Vagina (tissue), 2 donors: ENCODE results near the gene KRT5. TPM values are rescaled to one million over a fixed set of nuclear protein-coding genes. Genes with fewer than 3 reads are reported as not detected.

Experiments
- DNase-seq, 2 donors: peaks; one replicate each; pipeline ENCODE4 v3.0.0-alpha.2; 2017; ENCODE audit errors: extremely low spot score in 2 of 2
- H3K27ac ChIP-seq: fragments of 200-600 bp; sonication (generic); one replicate; pipeline ENCODE4 v1.5.1; 2019
- H3K27me3 ChIP-seq: fragments of 200-600 bp; sonication (generic); one replicate; pipeline ENCODE4 v1.5.1; 2019
- H3K36me3 ChIP-seq, 2 donors: fragments of 200-600 bp; sonication (generic); one replicate each; pipeline ENCODE4 v1.5.1; 2017 to 2019
- H3K4me1 ChIP-seq: fragments of 200-600 bp; sonication (generic); one replicate; pipeline ENCODE4 v1.5.1; 2019
- H3K4me3 ChIP-seq, 2 donors: fragments of 200-600 bp; sonication (generic); 1 replicate in 1 of 2; 2 replicates in 1 of 2; pipeline ENCODE4 v1.5.1; 2016 to 2019
- H3K9me3 ChIP-seq: fragments of 200-600 bp; sonication (generic); one replicate; pipeline ENCODE4 v1.5.1; 2019
- POLR2A ChIP-seq, 2 donors: fragments of 450-650 bp; IDR thresholded peaks; one replicate each; pipeline ENCODE4 v1.6.1; 2017; ENCODE audit warnings: antibody characterized with exemption in 2 of 2, mild to moderate bottlenecking in 2 of 2, moderate library complexity in 2 of 2
- POLR2AphosphoS5 ChIP-seq, 2 donors: sonication (generic); formaldehyde crosslinking; IDR thresholded peaks; one replicate each; pipeline ENCODE4 v1.9.0; 2017; ENCODE audit warnings: antibody characterized with exemption in 2 of 2, mild to moderate bottlenecking in 2 of 2, low read depth in 1 of 2; ENCODE audit not compliant: insufficient read depth in 1 of 2
- intact Hi-C: fragments of 100-400 bp; cut with DNase I; formaldehyde crosslinking; loops from one replicate; pipeline ENCODE4 v1.15.1; 2023
- total RNA-seq: library from RNA; depleted of rRNA; stranded (reverse); fragments of >200 nt; gene quantifications from one replicate; pipeline ENCODE4 v1.2.3, GENCODE V29; 2016
- TF ChIP-seq, protein P1 (sequence below), 3 experiments: fragments of 450-650 bp in 2 of 3; fragments of 200-600 bp in 1 of 3; sonication (generic) in 1 of 3; IDR thresholded peaks; one replicate each; pipeline ENCODE4 v1.5.1; 2017 to 2019; ENCODE audit warnings: antibody characterized with exemption in 3 of 3, mild to moderate bottlenecking in 2 of 3, moderate library complexity in 2 of 3

The KRT5 gene
- total RNA-seq, 1 donor from 2014 or later = 4,247 TPM

DNA sequence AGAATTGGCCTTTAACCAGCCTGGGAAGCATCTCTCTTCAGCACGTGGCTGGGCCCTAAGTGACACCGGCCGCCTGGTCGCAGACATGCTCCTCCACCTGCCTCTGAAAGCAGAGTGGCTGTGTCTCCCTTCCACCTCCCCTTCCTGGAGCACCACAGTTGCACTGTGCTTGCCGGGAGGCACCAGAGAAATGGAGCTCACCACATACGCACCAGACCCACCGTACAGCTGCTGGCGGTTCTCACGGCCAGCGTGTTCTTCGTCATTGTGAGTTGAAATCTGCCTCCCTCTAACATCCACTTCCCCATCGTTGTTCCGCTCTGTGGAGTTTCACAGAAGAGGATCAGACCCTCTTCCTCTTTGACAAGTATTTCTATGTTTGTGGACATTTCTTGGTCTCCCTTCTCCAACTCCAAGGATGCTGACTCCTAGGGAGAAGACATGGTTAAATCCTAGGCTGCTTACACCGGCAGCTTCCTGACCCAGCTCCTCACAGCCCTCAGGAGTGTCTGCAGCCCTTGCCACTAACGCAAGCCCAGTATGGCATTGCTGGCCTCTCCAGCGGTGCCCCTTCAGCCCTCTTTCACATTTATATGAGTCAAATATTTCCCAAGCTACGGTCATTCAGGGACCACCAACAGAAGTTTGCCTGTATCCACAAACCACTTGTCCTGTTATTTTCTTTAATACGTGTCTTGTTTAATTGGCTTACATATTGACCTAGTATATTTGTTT is 11.5 kb upstream of the KRT5 start:
- no peak for TF ChIP-seq POLR2AphosphoS5 (IDR thresholded peaks at IDR 0.05; ENCODE audit: insufficient read depth in 1 of 2, low read depth in 1 of 2)
- TF ChIP-seq, protein P1, sequence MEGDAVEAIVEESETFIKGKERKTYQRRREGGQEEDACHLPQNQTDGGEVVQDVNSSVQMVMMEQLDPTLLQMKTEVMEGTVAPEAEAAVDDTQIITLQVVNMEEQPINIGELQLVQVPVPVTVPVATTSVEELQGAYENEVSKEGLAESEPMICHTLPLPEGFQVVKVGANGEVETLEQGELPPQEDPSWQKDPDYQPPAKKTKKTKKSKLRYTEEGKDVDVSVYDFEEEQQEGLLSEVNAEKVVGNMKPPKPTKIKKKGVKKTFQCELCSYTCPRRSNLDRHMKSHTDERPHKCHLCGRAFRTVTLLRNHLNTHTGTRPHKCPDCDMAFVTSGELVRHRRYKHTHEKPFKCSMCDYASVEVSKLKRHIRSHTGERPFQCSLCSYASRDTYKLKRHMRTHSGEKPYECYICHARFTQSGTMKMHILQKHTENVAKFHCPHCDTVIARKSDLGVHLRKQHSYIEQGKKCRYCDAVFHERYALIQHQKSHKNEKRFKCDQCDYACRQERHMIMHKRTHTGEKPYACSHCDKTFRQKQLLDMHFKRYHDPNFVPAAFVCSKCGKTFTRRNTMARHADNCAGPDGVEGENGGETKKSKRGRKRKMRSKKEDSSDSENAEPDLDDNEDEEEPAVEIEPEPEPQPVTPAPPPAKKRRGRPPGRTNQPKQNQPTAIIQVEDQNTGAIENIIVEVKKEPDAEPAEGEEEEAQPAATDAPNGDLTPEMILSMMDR (IDR thresholded peaks at IDR 0.05) = no peak
- no peak for TF ChIP-seq POLR2A (IDR thresholded peaks at IDR 0.05)
- Histone ChIP-seq H3K27ac (no peak overlapping the region), H3K36me3 (no peaks in the 10 kb centered on the region), H3K4me3 (no peak overlapping the region), H3K9me3 (no peaks in the 10 kb centered on the region), H3K27me3 (no peaks in the 10 kb centered on the region), H3K4me1 (no peaks in the 10 kb centered on the region)
- DNase-seq = no peak
- intact Hi-C loops = no loop called here

DNA sequence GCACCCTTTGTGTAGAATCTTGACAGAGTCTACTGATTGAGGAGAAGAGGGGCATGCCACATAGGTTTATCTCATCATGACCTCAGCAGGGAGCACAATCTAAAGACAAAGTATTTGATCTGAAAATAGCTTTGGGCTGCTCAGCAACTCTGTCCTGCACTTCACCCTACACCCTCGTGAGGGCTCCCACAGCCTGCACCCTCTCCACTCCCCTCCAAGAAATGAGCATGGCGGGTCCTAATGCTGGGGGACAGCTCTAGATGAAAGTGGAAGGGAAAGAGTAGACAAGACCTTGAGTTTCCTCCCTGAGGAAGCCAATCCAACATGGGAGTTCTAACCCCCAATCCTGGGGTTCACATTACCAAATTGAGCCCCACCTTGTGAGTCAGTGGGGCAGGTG is 10.7 kb upstream of the KRT5 start:
- no peak for TF ChIP-seq POLR2A (IDR thresholded peaks at IDR 0.05)
- TF ChIP-seq, protein P1 (IDR thresholded peaks at IDR 0.05) = no peak
- no peak for TF ChIP-seq POLR2AphosphoS5 (IDR thresholded peaks at IDR 0.05; ENCODE audit: insufficient read depth in 1 of 2, low read depth in 1 of 2)
- Histone ChIP-seq H3K36me3 (no peaks in the 10 kb centered on the region), H3K27ac (no peak overlapping the region), H3K4me1 (peaks cover 6% of the 10 kb centered on the region), H3K9me3 (no peaks in the 10 kb centered on the region), H3K4me3 (no peak overlapping the region), H3K27me3 (no peaks in the 10 kb centered on the region)
- intact Hi-C loops = no loop called here
- no peak for DNase-seq

DNA sequence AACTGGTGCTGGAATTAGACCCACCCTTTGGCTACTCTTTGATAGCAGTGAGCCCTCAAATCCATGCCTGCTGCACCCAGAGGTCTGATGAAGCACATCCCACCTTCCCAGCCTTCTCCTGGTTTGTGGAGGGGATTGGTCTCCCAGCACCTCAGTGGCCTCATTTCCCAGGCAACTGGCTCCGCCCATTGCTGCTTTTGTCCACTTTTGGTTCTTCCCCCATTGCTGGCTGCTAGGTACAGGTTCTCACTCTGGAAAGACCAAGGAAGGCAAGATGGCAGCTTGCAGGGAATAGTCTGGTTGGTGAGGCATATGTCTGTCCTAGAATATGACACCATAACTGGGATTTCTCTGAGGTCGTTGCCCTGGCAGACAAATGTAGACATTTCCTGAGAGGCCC is 10.2 kb upstream of the KRT5 start:
- intact Hi-C loops = no loop called here
- H3K4me3 ChIP-seq = no peak overlapping the region
- TF ChIP-seq, protein P1 (IDR thresholded peaks at IDR 0.05) = no peak
- TF ChIP-seq POLR2AphosphoS5 (IDR thresholded peaks at IDR 0.05; ENCODE audit: insufficient read depth in 1 of 2, low read depth in 1 of 2) = no peak
- TF ChIP-seq POLR2A (IDR thresholded peaks at IDR 0.05) = no peak
- no peaks in the 10 kb centered on the region for H3K36me3 ChIP-seq
- H3K9me3 ChIP-seq = no peaks in the 10 kb centered on the region
- no peak overlapping the region for H3K27ac ChIP-seq
- H3K27me3 ChIP-seq = no peaks in the 10 kb centered on the region
- no peak for DNase-seq
- H3K4me1 ChIP-seq = peaks cover 11% of the 10 kb centered on the region

DNA sequence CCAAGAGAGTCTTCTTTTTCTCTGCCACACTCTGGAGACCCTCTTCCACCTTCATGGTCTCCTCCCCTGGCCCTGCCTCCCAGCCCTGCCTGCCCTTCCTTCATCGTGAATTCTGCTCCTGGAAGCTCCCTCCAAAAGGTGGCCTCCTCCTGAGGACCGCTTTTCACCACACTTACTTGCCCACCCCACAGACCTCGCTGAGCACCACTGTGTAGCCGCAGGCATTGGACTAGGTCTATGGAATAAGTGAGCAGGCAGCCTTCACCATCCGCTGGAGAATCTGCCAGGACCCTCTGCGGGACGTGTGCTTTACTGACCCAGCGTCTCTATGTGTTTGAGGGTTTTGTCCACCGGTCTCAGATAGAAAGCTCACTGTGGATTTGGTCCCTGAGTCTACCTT is 9.7 kb upstream of the KRT5 start:
- TF ChIP-seq POLR2AphosphoS5 (IDR thresholded peaks at IDR 0.05; ENCODE audit: insufficient read depth in 1 of 2, low read depth in 1 of 2) = no peak
- TF ChIP-seq, protein P1 (IDR thresholded peaks at IDR 0.05) = no peak
- TF ChIP-seq POLR2A (IDR thresholded peaks at IDR 0.05) = no peak
- Histone ChIP-seq H3K9me3 (no peaks in the 10 kb centered on the region), H3K27me3 (no peaks in the 10 kb centered on the region), H3K36me3 (no peaks in the 10 kb centered on the region), H3K4me3 (no peak overlapping the region), H3K27ac (no peak overlapping the region), H3K4me1 (peaks cover 15% of the 10 kb centered on the region)
- intact Hi-C loops = no loop called here
- DNase-seq = no peak

DNA sequence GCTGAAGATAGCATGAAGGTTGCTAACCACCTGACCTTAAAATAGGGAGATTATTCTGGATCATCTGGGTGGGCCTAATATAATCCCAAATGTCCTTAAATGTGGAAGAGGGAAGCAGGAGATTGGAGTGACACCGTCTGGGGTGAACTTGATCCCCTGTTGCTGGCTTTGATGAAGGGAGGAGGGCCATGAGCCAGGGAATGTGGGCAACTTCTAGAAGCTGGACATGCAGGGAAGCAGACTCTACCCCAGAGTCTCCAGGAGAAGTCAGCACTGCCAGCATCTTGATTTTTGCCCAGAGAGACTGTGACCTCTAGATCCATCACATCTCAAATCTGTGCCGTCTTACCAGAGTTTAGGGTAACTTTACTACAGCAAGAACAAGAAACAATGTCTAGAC is 9.2 kb upstream of the KRT5 start:
- TF ChIP-seq, protein P1 (IDR thresholded peaks at IDR 0.05) = no peak
- TF ChIP-seq POLR2A (IDR thresholded peaks at IDR 0.05) (no peak), POLR2AphosphoS5 (IDR thresholded peaks at IDR 0.05; ENCODE audit: insufficient read depth in 1 of 2, low read depth in 1 of 2) (no peak)
- peaks cover 18% of the 10 kb centered on the region for H3K4me1 ChIP-seq
- H3K36me3 ChIP-seq = no peaks in the 10 kb centered on the region
- no peak overlapping the region for H3K27ac ChIP-seq
- no peaks in the 10 kb centered on the region for H3K9me3 ChIP-seq
- no peak overlapping the region for H3K4me3 ChIP-seq
- intact Hi-C loops = no loop called here
- H3K27me3 ChIP-seq = no peaks in the 10 kb centered on the region
- DNase-seq = no peak
